GM23248 (cell line): Measurements from ENCODE around the gene CLEC6A.
"Not testable (repeated sequence)": the region's sequence is repeated elsewhere in the genome, so short reads cannot be mapped to it uniquely, and the experiment has no call there.

ENCODE experiments used
- EZH2 ChIP-seq: fragments of 200-600 bp; sonication (generic); IDR thresholded peaks from 2 replicates; pipeline ENCODE4 v1.6.1; 2018; ENCODE audit warnings: antibody characterized with exemption, mild to moderate bottlenecking; ENCODE audit not compliant: insufficient read depth, poor library complexity, severe bottlenecking
- EZH2phosphoT487 ChIP-seq: fragments of 200-600 bp; sonication (generic); IDR thresholded peaks from 2 replicates; pipeline ENCODE4 v1.6.1; 2018; ENCODE audit warnings: antibody characterized with exemption, moderate library complexity, mild to moderate bottlenecking, low read depth; ENCODE audit not compliant: insufficient read depth

DNA sequence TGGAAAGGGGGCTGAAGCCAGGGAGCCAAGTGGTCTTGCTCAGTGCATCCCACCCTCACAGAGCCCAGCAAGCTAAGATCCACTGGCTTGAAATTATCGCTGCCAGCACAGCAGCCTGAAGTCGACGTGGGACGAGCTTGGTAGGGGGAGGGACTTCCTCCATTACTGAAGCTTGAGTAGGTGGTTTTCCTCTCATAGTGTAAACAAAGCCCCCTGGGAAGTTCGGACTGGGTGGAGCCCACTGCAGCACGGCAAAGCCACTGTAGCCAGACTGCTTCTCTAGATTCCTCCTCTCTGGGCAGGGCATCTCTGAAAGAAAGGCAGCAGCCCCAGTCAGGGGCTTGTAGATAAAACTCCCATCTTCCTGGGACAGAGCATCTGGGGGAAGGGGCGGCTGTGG, 40.3 kb downstream of the CLEC6A start:
- not testable (repeated sequence) for TF ChIP-seq EZH2, EZH2phosphoT487
